HCT116 (cell line): ENCODE data around the gene VIPR2.

Source experiments
- CTCF ChIP-seq, 3 experiments: fragments of 200-600 bp in 1 of 3; sonication (generic) in 1 of 3; IDR thresholded peaks in 2 of 3; conservative IDR thresholded peaks in 1 of 3; 2 replicates each; pipeline ENCODE4 v1.5.1; 2012 to 2017; ENCODE audit warnings: low read depth in 2 of 3, low read length in 2 of 3, antibody characterized with exemption in 1 of 3, borderline replicate concordance in 1 of 3, control low read depth in 1 of 3, mild to moderate bottlenecking in 1 of 3, mixed read lengths in 1 of 3, mixed run types in 1 of 3, moderate library complexity in 1 of 3; ENCODE audit not compliant: insufficient read depth in 1 of 3
- EZH2 ChIP-seq: fragments of 200-600 bp; sonication (generic); IDR thresholded peaks from 2 replicates; pipeline ENCODE4 v1.6.1; 2017; ENCODE audit warnings: antibody characterized with exemption, mixed run types
- FOSL1 ChIP-seq: IDR thresholded peaks from 2 replicates; pipeline ENCODE4 v1.6.1; 2012; ENCODE audit warnings: low read depth
- JUND ChIP-seq: IDR thresholded peaks from 2 replicates; pipeline ENCODE4 v1.6.1; 2012
- POLR2A ChIP-seq: IDR thresholded peaks from 2 replicates; pipeline ENCODE4 v1.7.0; 2011; ENCODE audit warnings: borderline replicate concordance; ENCODE audit not compliant: insufficient read depth, insufficient read length; ENCODE audit errors: extremely low read depth
- REST ChIP-seq: IDR thresholded peaks from 2 replicates; pipeline ENCODE4 v1.6.1; 2012; ENCODE audit warnings: low read depth
- SIN3A ChIP-seq: IDR thresholded peaks from 2 replicates; pipeline ENCODE4 v1.6.1; 2012; ENCODE audit warnings: low read depth
- TCF7L2 ChIP-seq: IDR thresholded peaks from 2 replicates; pipeline ENCODE4 v1.7.0; 2011; ENCODE audit warnings: borderline replicate concordance, inconsistent platforms; ENCODE audit not compliant: insufficient read depth, insufficient read length; ENCODE audit errors: extremely low read depth

- TF ChIP-seq CTCF (IDR thresholded peaks at IDR 0.05 in 2 of 3, conservative IDR thresholded peaks at IDR 0.05 in 1 of 3; ENCODE audit: borderline replicate concordance in 1 of 3, insufficient read depth in 1 of 3, low read depth in 2 of 3, low read length in 2 of 3) (no peak), REST (no peak), POLR2A (no peak), TCF7L2 (no peak), SIN3A (no peak), FOSL1 (no peak), EZH2 (no peak), JUND (no peak)
Measured at GRCh38 chr7:159145490-159145855, 806 bp upstream of the VIPR2 start.
